Measurements from ENCODE around the gene ACAD11. TPM values are rescaled to one million over a fixed set of nuclear protein-coding genes. Genes with fewer than 3 reads are reported as not detected.

The ACAD11 gene
- total RNA-seq, 1 donor from 2014 or later = 45.2 TPM

- Histone ChIP-seq H3K9ac (no peak overlapping the region), H3K36me3 (no peaks in the 10 kb centered on the region), H3K27ac (no peak overlapping the region), H4K20me1 (ENCODE audit: low read depth) (no peaks in the 10 kb centered on the region), H3K4me2 (no peak overlapping the region), H3K4me3 (no peak overlapping the region), H3K4me1 (no peaks in the 10 kb centered on the region), H3F3A (ENCODE audit: low read depth) (peaks cover 6% of the 10 kb centered on the region), H3K9me3 (ENCODE audit: low read depth) (no peaks in the 10 kb centered on the region), H2AFZ (replicated peaks) (no peak overlapping the region), H3K27me3 (no peaks in the 10 kb centered on the region), H3K79me2 (ENCODE audit: low read depth) (no peaks in the 10 kb centered on the region)
- no peak overlapping the region for H3K27ac Mint-ChIP-seq
- no peaks in the 10 kb centered on the region for H3K27me3 Mint-ChIP-seq (ENCODE audit: insufficient read depth, low read depth)
- no peaks in the 10 kb centered on the region for H3K4me1 Mint-ChIP-seq
- H3K36me3 Mint-ChIP-seq = no peaks in the 10 kb centered on the region
- TF ChIP-seq CTCF (IDR thresholded peaks at IDR 0.05) = no peak
- TF ChIP-seq EZH2phosphoT487 (IDR thresholded peaks at IDR 0.05) = no peak
- TF ChIP-seq EZH2 (IDR thresholded peaks at IDR 0.05) = no peak
- H3K9me3 Mint-ChIP-seq = no peaks in the 10 kb centered on the region
- DNase-seq (ENCODE audit: low spot score) = no peak
- no peak overlapping the region for H3K4me3 Mint-ChIP-seq
Observed at GRCh38 chr3:132645058-132645457, 14.6 kb downstream of the ACAD11 start.

GRCh38 chr3:132643366-132643765 lies 16.2 kb downstream of the ACAD11 start:
- H3K27me3 Mint-ChIP-seq (ENCODE audit: insufficient read depth, low read depth) = no peaks in the 10 kb centered on the region
- no peak overlapping the region for H3K4me2 ChIP-seq
- no peaks in the 10 kb centered on the region for H3K36me3 ChIP-seq
- H3K4me3 ChIP-seq = no peak overlapping the region
- H3K9ac ChIP-seq = no peak overlapping the region
- H3K4me3 Mint-ChIP-seq = no peak overlapping the region
- H3K4me1 Mint-ChIP-seq = no peaks in the 10 kb centered on the region
- DNase-seq (ENCODE audit: low spot score) = no peak
- H3K9me3 ChIP-seq (ENCODE audit: low read depth) = no peaks in the 10 kb centered on the region
- no peaks in the 10 kb centered on the region for H3K9me3 Mint-ChIP-seq
- H3K36me3 Mint-ChIP-seq = peaks cover 5% of the 10 kb centered on the region
- H3K27ac ChIP-seq = no peak overlapping the region
- no peak overlapping the region for H2AFZ ChIP-seq (replicated peaks)
- no peak overlapping the region for H3K27ac Mint-ChIP-seq
- peaks cover 6% of the 10 kb centered on the region for H3F3A ChIP-seq (ENCODE audit: low read depth)
- H3K79me2 ChIP-seq (ENCODE audit: low read depth) = no peaks in the 10 kb centered on the region
- no peaks in the 10 kb centered on the region for H3K27me3 ChIP-seq
- no peak for TF ChIP-seq EZH2 (IDR thresholded peaks at IDR 0.05)
- no peak for TF ChIP-seq EZH2phosphoT487 (IDR thresholded peaks at IDR 0.05)
- no peak for TF ChIP-seq CTCF (IDR thresholded peaks at IDR 0.05)
- H4K20me1 ChIP-seq (ENCODE audit: low read depth) = no peaks in the 10 kb centered on the region
- peaks cover 6% of the 10 kb centered on the region for H3K4me1 ChIP-seq

- H3K4me3 Mint-ChIP-seq = no peak overlapping the region
Observed at GRCh38 chr3:132642539-132642847, 17.1 kb downstream of the ACAD11 start.

More at GRCh38 chr3:132642539-132642847, 17.1 kb downstream of the ACAD11 start:
- no peaks in the 10 kb centered on the region for H3K27me3 ChIP-seq
- no peak overlapping the region for H3K27ac Mint-ChIP-seq
- H3K27ac ChIP-seq = no peak overlapping the region
- H3K36me3 Mint-ChIP-seq = peaks cover 5% of the 10 kb centered on the region
- H3K4me1 Mint-ChIP-seq = no peaks in the 10 kb centered on the region
- DNase-seq (ENCODE audit: low spot score) = no peak
- no peak overlapping the region for H3K4me2 ChIP-seq
- no peaks in the 10 kb centered on the region for H3K9me3 ChIP-seq (ENCODE audit: low read depth)
- no peaks in the 10 kb centered on the region for H3K79me2 ChIP-seq (ENCODE audit: low read depth)
- no peak overlapping the region for H2AFZ ChIP-seq (replicated peaks)
- H3K9me3 Mint-ChIP-seq = no peaks in the 10 kb centered on the region
- H3K4me3 ChIP-seq = no peak overlapping the region
- no peaks in the 10 kb centered on the region for H3K27me3 Mint-ChIP-seq (ENCODE audit: insufficient read depth, low read depth)
- peaks cover 6% of the 10 kb centered on the region for H3K4me1 ChIP-seq
- TF ChIP-seq EZH2 (IDR thresholded peaks at IDR 0.05) = no peak
- TF ChIP-seq CTCF (IDR thresholded peaks at IDR 0.05) = no peak
- TF ChIP-seq EZH2phosphoT487 (IDR thresholded peaks at IDR 0.05) = no peak
- H3F3A ChIP-seq (ENCODE audit: low read depth) = peaks cover 6% of the 10 kb centered on the region
- no peak overlapping the region for H3K9ac ChIP-seq
- no peaks in the 10 kb centered on the region for H4K20me1 ChIP-seq (ENCODE audit: low read depth)
- H3K36me3 ChIP-seq = peaks cover 5% of the 10 kb centered on the region
